Uterus (tissue), 2 donors: Measurements from ENCODE around the gene OR8H3.

Experiments
- CTCF ChIP-seq, 4 experiments: fragments of 200-600 bp in 2 of 4; fragments of 450-650 bp in 2 of 4; sonication (generic) in 2 of 4; IDR thresholded peaks; one replicate each; pipeline ENCODE4 v1.5.1; 2016 to 2019; ENCODE audit warnings: antibody characterized with exemption in 4 of 4, mild to moderate bottlenecking in 2 of 4, moderate library complexity in 1 of 4
- POLR2A ChIP-seq, 2 donors: fragments of 450-650 bp; IDR thresholded peaks; one replicate each; pipeline ENCODE4 v1.6.1; 2016; ENCODE audit warnings: antibody characterized with exemption in 2 of 2, mild to moderate bottlenecking in 1 of 2, moderate library complexity in 1 of 2

- TF ChIP-seq CTCF (IDR thresholded peaks at IDR 0.05): no peak
- TF ChIP-seq POLR2A (IDR thresholded peaks at IDR 0.05): no peak
These were observed at the start of gene OR8H3 for GRCh38 chr11:56122073-56122472.
